Peyer's patch (tissue), 4 donors: ENCODE measurements around the gene LARP1B. TPM values are rescaled to one million over a fixed set of nuclear protein-coding genes. Genes with fewer than 3 reads are reported as not detected.
"Not testable (repeated sequence)": the region's sequence is repeated elsewhere in the genome, so short reads cannot be mapped to it uniquely, and the experiment has no call there.

Experiments
- DNase-seq, 3 donors: peaks; one replicate each; pipeline ENCODE4 v3.0.0-alpha.2; 2017 to 2019
- H3K27ac ChIP-seq, 4 donors: fragments of 200-600 bp; sonication (generic); one replicate each; pipeline ENCODE4 v1.5.1; 2016 to 2019
- H3K27me3 ChIP-seq, 2 donors: fragments of 200-600 bp; sonication (generic); one replicate each; pipeline ENCODE4 v1.5.1; 2019
- H3K36me3 ChIP-seq, 3 donors: fragments of 200-600 bp; sonication (generic); one replicate each; pipeline ENCODE4 v1.5.1; 2016 to 2019
- H3K4me1 ChIP-seq, 4 donors: fragments of 200-600 bp; sonication (generic); one replicate each; pipeline ENCODE4 v1.5.1; 2016 to 2019
- H3K4me3 ChIP-seq, 4 donors: fragments of 200-600 bp; sonication (generic); 1 replicate in 3 of 4; 2 replicates in 1 of 4; pipeline ENCODE4 v1.5.1; 2016 to 2019; ENCODE audit warnings: mild to moderate bottlenecking in 1 of 4
- H3K9me3 ChIP-seq, 4 donors: fragments of 200-600 bp; sonication (generic); one replicate each; pipeline ENCODE4 v1.5.1; 2016 to 2019; ENCODE audit warnings: mild to moderate bottlenecking in 1 of 4
- POLR2A ChIP-seq, 2 donors: fragments of 450-650 bp; IDR thresholded peaks; one replicate each; pipeline ENCODE4 v1.5.1; 2017; ENCODE audit warnings: antibody characterized with exemption in 2 of 2, mild to moderate bottlenecking in 2 of 2, moderate library complexity in 2 of 2
- total RNA-seq, 4 donors: library from RNA; depleted of rRNA; stranded (reverse); fragments of >200 nt; gene quantifications; one replicate each; pipeline ENCODE4 v1.1.0, GENCODE V29; 2016
- TF ChIP-seq, protein P1 (sequence below), 6 experiments: fragments of 450-650 bp in 4 of 6; fragments of 200-600 bp in 2 of 6; sonication (generic) in 1 of 6; IDR thresholded peaks; one replicate each; pipeline ENCODE4 v1.5.1; 2017 to 2019; ENCODE audit warnings: antibody characterized with exemption in 6 of 6, mild to moderate bottlenecking in 3 of 6, moderate library complexity in 1 of 6

The LARP1B gene
- total RNA-seq, 4 donors from 2014 or later, result 36.3 to 61.9 (median 49.2) TPM

- Histone ChIP-seq H3K9me3 (no peaks in the 10 kb centered on the region), H3K36me3 (no peaks in the 10 kb centered on the region), H3K27ac (no peak overlapping the region), H3K27me3 (no peaks in the 10 kb centered on the region), H3K4me3 (no peak overlapping the region), H3K4me1 (peaks cover 0 to 8% (median 0%) of the 10 kb centered on the region in 4 donors)
- peak in 1 of 3 donors; percentile 61 for DNase-seq
- TF ChIP-seq, protein P1, sequence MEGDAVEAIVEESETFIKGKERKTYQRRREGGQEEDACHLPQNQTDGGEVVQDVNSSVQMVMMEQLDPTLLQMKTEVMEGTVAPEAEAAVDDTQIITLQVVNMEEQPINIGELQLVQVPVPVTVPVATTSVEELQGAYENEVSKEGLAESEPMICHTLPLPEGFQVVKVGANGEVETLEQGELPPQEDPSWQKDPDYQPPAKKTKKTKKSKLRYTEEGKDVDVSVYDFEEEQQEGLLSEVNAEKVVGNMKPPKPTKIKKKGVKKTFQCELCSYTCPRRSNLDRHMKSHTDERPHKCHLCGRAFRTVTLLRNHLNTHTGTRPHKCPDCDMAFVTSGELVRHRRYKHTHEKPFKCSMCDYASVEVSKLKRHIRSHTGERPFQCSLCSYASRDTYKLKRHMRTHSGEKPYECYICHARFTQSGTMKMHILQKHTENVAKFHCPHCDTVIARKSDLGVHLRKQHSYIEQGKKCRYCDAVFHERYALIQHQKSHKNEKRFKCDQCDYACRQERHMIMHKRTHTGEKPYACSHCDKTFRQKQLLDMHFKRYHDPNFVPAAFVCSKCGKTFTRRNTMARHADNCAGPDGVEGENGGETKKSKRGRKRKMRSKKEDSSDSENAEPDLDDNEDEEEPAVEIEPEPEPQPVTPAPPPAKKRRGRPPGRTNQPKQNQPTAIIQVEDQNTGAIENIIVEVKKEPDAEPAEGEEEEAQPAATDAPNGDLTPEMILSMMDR (IDR thresholded peaks at IDR 0.05), result peak in 2 of 6 experiments; percentile 20 to 28
- no peak for TF ChIP-seq POLR2A (IDR thresholded peaks at IDR 0.05)
Observed at GRCh38 chr4:128068918-128069317, 7.8 kb downstream of the LARP1B start.

DNA sequence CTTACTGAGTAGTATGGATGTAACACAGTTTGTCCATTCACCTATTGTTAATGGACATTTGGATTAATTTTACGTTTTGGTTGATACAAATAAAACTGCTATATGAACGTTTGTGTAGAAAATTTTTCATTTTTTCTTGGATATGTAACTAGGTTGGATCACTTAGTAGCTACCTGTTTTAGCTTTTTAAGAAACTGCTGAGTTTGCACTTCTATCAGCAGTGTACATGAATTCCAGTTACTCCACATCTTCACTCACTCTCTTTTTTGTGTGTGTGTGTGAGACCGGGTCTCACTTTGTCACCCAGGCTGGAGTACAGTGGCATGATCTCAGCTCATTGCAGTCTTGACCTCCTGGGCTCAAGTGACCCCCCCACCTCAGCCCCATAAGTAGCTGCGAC lies 15.4 kb downstream of the LARP1B start:
- no peak for TF ChIP-seq POLR2A (IDR thresholded peaks at IDR 0.05)
- TF ChIP-seq, protein P1 (IDR thresholded peaks at IDR 0.05), result no peak
- Histone ChIP-seq H3K36me3 (peaks cover 0 to 36% (median 0%) of the 10 kb centered on the region in 3 donors), H3K9me3 (no peaks in the 10 kb centered on the region), H3K4me1 (no peaks in the 10 kb centered on the region), H3K27me3 (no peaks in the 10 kb centered on the region), H3K27ac (no peak overlapping the region), H3K4me3 (no peak overlapping the region)
- DNase-seq, result no peak

- H3K36me3 ChIP-seq, result peaks cover 0 to 34% (median 0%) of the 10 kb centered on the region in 3 donors
- H3K4me3 ChIP-seq, H3K4me1 ChIP-seq, H3K9me3 ChIP-seq, H3K27me3 ChIP-seq, DNase-seq, H3K27ac ChIP-seq: not testable (repeated sequence)
Observed at GRCh38 chr4:128095293-128095692, 34.2 kb downstream of the LARP1B start.

GRCh38 chr4:128107766-128108165 lies 46.7 kb downstream of the LARP1B start:
- Histone ChIP-seq H3K4me1 (no peaks in the 10 kb centered on the region), H3K4me3 (no peak overlapping the region), H3K9me3 (no peaks in the 10 kb centered on the region), H3K27me3 (no peaks in the 10 kb centered on the region), H3K36me3 (peaks cover 0 to 26% (median 0%) of the 10 kb centered on the region in 3 donors), H3K27ac (no peak overlapping the region)
- no peak for DNase-seq
- no peak for TF ChIP-seq POLR2A (IDR thresholded peaks at IDR 0.05)
- TF ChIP-seq, protein P1 (IDR thresholded peaks at IDR 0.05), result no peak

- peaks cover 0 to 10% (median 0%) of the 10 kb centered on the region in 3 donors for H3K36me3 ChIP-seq
- no peak overlapping the region for H3K27ac ChIP-seq
- H3K4me3 ChIP-seq, result no peak overlapping the region
- no peak for DNase-seq
- no peaks in the 10 kb centered on the region for H3K9me3 ChIP-seq
- H3K4me1 ChIP-seq, result no peaks in the 10 kb centered on the region
- TF ChIP-seq POLR2A (IDR thresholded peaks at IDR 0.05), result no peak
- TF ChIP-seq, protein P1 (IDR thresholded peaks at IDR 0.05), result no peak
- H3K27me3 ChIP-seq, result no peaks in the 10 kb centered on the region
Observed at GRCh38 chr4:128123036-128123435, 61.9 kb downstream of the LARP1B start.

DNA sequence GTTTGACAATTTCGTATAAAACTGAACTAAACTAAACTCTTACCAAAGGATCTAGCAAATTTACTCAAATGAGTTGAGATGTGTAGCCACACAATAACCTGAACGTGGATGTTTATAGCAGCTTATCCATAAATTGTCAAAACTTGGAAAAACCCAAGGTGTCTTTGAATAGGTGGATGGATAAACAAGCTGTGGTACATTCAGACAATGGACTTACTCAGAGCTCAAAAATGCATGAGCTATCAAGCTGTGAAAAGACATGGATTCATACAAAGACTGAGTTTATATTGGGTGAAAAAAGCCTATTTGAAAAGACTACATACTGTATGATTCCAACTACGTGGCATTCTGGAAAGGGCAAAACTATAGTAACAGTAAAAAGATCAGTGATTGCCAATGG lies 69.5 kb downstream of the LARP1B start:
- no peaks in the 10 kb centered on the region for H3K9me3 ChIP-seq
- H3K27me3 ChIP-seq, result no peaks in the 10 kb centered on the region
- DNase-seq, result no peak
- no peak for TF ChIP-seq POLR2A (IDR thresholded peaks at IDR 0.05)
- TF ChIP-seq, protein P1 (IDR thresholded peaks at IDR 0.05), result no peak
- no peak overlapping the region for H3K4me3 ChIP-seq
- no peaks in the 10 kb centered on the region for H3K36me3 ChIP-seq
- no peak overlapping the region for H3K27ac ChIP-seq
- H3K4me1 ChIP-seq, result no peaks in the 10 kb centered on the region
